GM23248 (cell line): ENCODE data around the gene SLC38A8.

Experiments used
- EZH2 ChIP-seq: fragments of 200-600 bp; sonication (generic); IDR thresholded peaks from 2 replicates; pipeline ENCODE4 v1.6.1; 2018; ENCODE audit warnings: antibody characterized with exemption, mild to moderate bottlenecking; ENCODE audit not compliant: insufficient read depth, poor library complexity, severe bottlenecking
- EZH2phosphoT487 ChIP-seq: fragments of 200-600 bp; sonication (generic); IDR thresholded peaks from 2 replicates; pipeline ENCODE4 v1.6.1; 2018; ENCODE audit warnings: antibody characterized with exemption, moderate library complexity, mild to moderate bottlenecking, low read depth; ENCODE audit not compliant: insufficient read depth

GRCh38 chr16:84059946-84060901 lies 17.6 kb upstream of the SLC38A8 start:
- no peak for TF ChIP-seq EZH2
- TF ChIP-seq EZH2phosphoT487 = no peak
